ENCODE data around the gene SGCA. TPM values are rescaled to one million over a fixed set of nuclear protein-coding genes. Genes with fewer than 3 reads are reported as not detected.

SGCA gene
- polyA plus RNA-seq, 5 donors: 3.1 to 19.0 (median 3.6) TPM

GRCh38 chr17:50192618-50193291 is 26.9 kb downstream of the SGCA start:
- DNase-seq: no peak

- DNase-seq: no peak
Observed at GRCh38 chr17:50194140-50194933, 28.5 kb downstream of the SGCA start.

- DNase-seq: no peak
Observed at GRCh38 chr17:50194934-50195865, 29.4 kb downstream of the SGCA start.

GRCh38 chr17:50196036-50196435 is 30.2 kb downstream of the SGCA start:
- DNase-seq: no peak

- no peak for DNase-seq
Observed at GRCh38 chr17:50196826-50197225, 31.0 kb downstream of the SGCA start.

- no peak for DNase-seq
Observed at GRCh38 chr17:50198026-50198669, 32.3 kb downstream of the SGCA start.

- DNase-seq: no peak
Observed at GRCh38 chr17:50199211-50199802, 33.5 kb downstream of the SGCA start.

- peak; percentile 97 to 98 for DNase-seq
Observed at GRCh38 chr17:50199803-50200456, 34.1 kb downstream of the SGCA start.

GRCh38 chr17:50200457-50201275 is 34.9 kb downstream of the SGCA start:
- peak; percentile 92 to 94 for DNase-seq

GRCh38 chr17:50201276-50201854 is 35.6 kb downstream of the SGCA start, which contains the start of gene COL1A1:
COL1A1 (minus strand) TSS chr17:50201631; CDS start chr17:50201513, 118 bp downstream.
- peak; percentile 86 to 89 for DNase-seq

- no peak for DNase-seq
Observed at GRCh38 chr17:50203086-50203485, 37.3 kb downstream of the SGCA start.

- DNase-seq: peak in 1 of 2 donors; percentile 69
Observed at GRCh38 chr17:50203604-50204345, 38.0 kb downstream of the SGCA start.

- no peak for DNase-seq
Observed at GRCh38 chr17:50204431-50204830, 38.6 kb downstream of the SGCA start.

GRCh38 chr17:50205111-50205962 is 39.5 kb downstream of the SGCA start:
- DNase-seq: no peak

GRCh38 chr17:50205963-50206505 is 40.2 kb downstream of the SGCA start:
- DNase-seq: no peak

- DNase-seq: no peak
Observed at GRCh38 chr17:50206604-50207293, 40.9 kb downstream of the SGCA start.
